Tibial nerve (tissue), 4 donors: ENCODE measurements around the gene SNX22. TPM values are rescaled to one million over a fixed set of nuclear protein-coding genes. Genes with fewer than 3 reads are reported as not detected.

Experiments
- DNase-seq, 2 donors: peaks; one replicate each; pipeline ENCODE4 v3.0.0-alpha.2; 2019; ENCODE audit warnings: low spot score in 2 of 2
- H3K27ac ChIP-seq, 4 donors: fragments of 200-600 bp; sonication (generic) in 3 of 4; one replicate each; pipeline ENCODE4 v1.5.1; 2017 to 2019; ENCODE audit warnings: mild to moderate bottlenecking in 1 of 4
- H3K27me3 ChIP-seq, 2 donors: fragments of 200-600 bp; sonication (generic) in 1 of 2; one replicate each; pipeline versions ENCODE4 v1.5.1 to v1.6.0; 2017 to 2019
- H3K36me3 ChIP-seq, 3 donors: fragments of 200-600 bp; sonication (generic); one replicate each; pipeline ENCODE4 v1.5.1; 2018 to 2019
- H3K4me1 ChIP-seq, 4 donors: fragments of 200-600 bp; sonication (generic) in 3 of 4; one replicate each; pipeline ENCODE4 v1.5.1; 2017 to 2019
- H3K4me3 ChIP-seq, 4 donors: fragments of 200-600 bp; sonication (generic) in 3 of 4; one replicate each; pipeline ENCODE4 v1.5.1; 2017 to 2019; ENCODE audit warnings: mild to moderate bottlenecking in 1 of 4, moderate library complexity in 1 of 4
- H3K9me3 ChIP-seq, 4 donors: fragments of 200-600 bp; sonication (generic) in 3 of 4; one replicate each; pipeline ENCODE4 v1.5.1; 2017 to 2019
- CTCF ChIP-seq, 5 experiments: fragments of 200-600 bp in 3 of 5; fragments of 450-650 bp in 2 of 5; sonication (generic) in 3 of 5; IDR thresholded peaks; one replicate each; pipeline ENCODE4 v1.5.1; 2016 to 2019; ENCODE audit warnings: antibody characterized with exemption in 5 of 5, mild to moderate bottlenecking in 3 of 5, moderate library complexity in 2 of 5
- EP300 ChIP-seq, 2 donors: sonication (generic); formaldehyde crosslinking; IDR thresholded peaks; one replicate each; pipeline ENCODE4 v1.6.1; 2017; ENCODE audit warnings: antibody characterized with exemption in 2 of 2, mild to moderate bottlenecking in 1 of 2
- POLR2A ChIP-seq, 2 donors: fragments of 450-650 bp; IDR thresholded peaks; one replicate each; pipeline ENCODE4 v1.6.1; 2017; ENCODE audit warnings: antibody characterized with exemption in 2 of 2, mild to moderate bottlenecking in 2 of 2, moderate library complexity in 2 of 2
- WGBS, 2 donors: methylation state at CpG; one replicate each; pipeline ENCODE4 v1.1.5; 2018; 5-methylcytosine and 5-hydroxymethylcytosine counted together
- total RNA-seq, 4 donors: library from RNA; depleted of rRNA; stranded (reverse); fragments of >200 nt; gene quantifications; one replicate each; pipeline ENCODE4 v1.1.0, GENCODE V29; 2016

Gene SNX22
- total RNA-seq, 4 donors from 2014 or later = 1.2 to 45.9 (median 28.7) TPM

- H3K9me3 ChIP-seq = no peaks in the 10 kb centered on the region
- no peak for DNase-seq
- 41 to 48% methylated on average over 14 of the region's 14 CpGs for WGBS, 2 donors
- H3K27ac ChIP-seq = peak overlapping the region; percentile 40 to 88 (median 84)
- peaks cover 0 to 42% (median 31%) of the 10 kb centered on the region in 4 donors for H3K4me1 ChIP-seq
- TF ChIP-seq POLR2A (IDR thresholded peaks at IDR 0.05) (no peak), EP300 (IDR thresholded peaks at IDR 0.05) (no peak), CTCF (IDR thresholded peaks at IDR 0.05) (no peak)
- H3K36me3 ChIP-seq = peaks cover 0 to 28% (median 15%) of the 10 kb centered on the region in 3 donors
- H3K27me3 ChIP-seq = no peaks in the 10 kb centered on the region
- peak overlapping the region; percentile 17 to 81 (median 54) for H3K4me3 ChIP-seq
Measured at GRCh38 chr15:64163659-64164362, 12.3 kb downstream of the SNX22 start.

- Histone ChIP-seq H3K27ac (peak overlapping the region in 1 of 4 donors; percentile 81), H3K9me3 (no peaks in the 10 kb centered on the region), H3K4me3 (no peak overlapping the region), H3K27me3 (no peaks in the 10 kb centered on the region), H3K4me1 (peaks cover 0 to 36% (median 30%) of the 10 kb centered on the region in 4 donors), H3K36me3 (peaks cover 0 to 22% (median 11%) of the 10 kb centered on the region in 3 donors)
- no peak for DNase-seq
- WGBS, 2 donors = 89 to 97% methylated on average over 4 of the region's 4 CpGs
- TF ChIP-seq POLR2A (IDR thresholded peaks at IDR 0.05) (no peak), EP300 (IDR thresholded peaks at IDR 0.05) (no peak)
Measured at GRCh38 chr15:64164436-64164835, 12.9 kb downstream of the SNX22 start.

GRCh38 chr15:64166102-64166890 is 14.8 kb downstream of the SNX22 start:
- TF ChIP-seq CTCF (IDR thresholded peaks at IDR 0.05) (no peak), POLR2A (IDR thresholded peaks at IDR 0.05) (no peak), EP300 (IDR thresholded peaks at IDR 0.05) (no peak)
- WGBS, 2 donors = 79 to 83% methylated on average over 5 of the region's 5 CpGs
- no peaks in the 10 kb centered on the region for H3K27me3 ChIP-seq

GRCh38 chr15:64180235-64180824 is 28.8 kb downstream of the SNX22 start:
- 59 to 67% methylated on average over 8 of the region's 8 CpGs for WGBS, 2 donors
- Histone ChIP-seq H3K4me3 (no peak overlapping the region), H3K27ac (no peak overlapping the region), H3K9me3 (no peaks in the 10 kb centered on the region), H3K4me1 (no peaks in the 10 kb centered on the region), H3K27me3 (no peaks in the 10 kb centered on the region), H3K36me3 (peaks cover 0 to 42% (median 0%) of the 10 kb centered on the region in 3 donors)
- DNase-seq = no peak
- TF ChIP-seq POLR2A (IDR thresholded peaks at IDR 0.05) (no peak), CTCF (IDR thresholded peaks at IDR 0.05) (no peak), EP300 (IDR thresholded peaks at IDR 0.05) (no peak)

More at GRCh38 chr15:64166102-64166890, 14.8 kb downstream of the SNX22 start:
- H3K36me3 ChIP-seq = peaks cover 0 to 20% (median 0%) of the 10 kb centered on the region in 3 donors
- H3K9me3 ChIP-seq = no peaks in the 10 kb centered on the region
- H3K4me1 ChIP-seq = peaks cover 0 to 21% (median 18%) of the 10 kb centered on the region in 4 donors
- DNase-seq = no peak
- no peak overlapping the region for H3K27ac ChIP-seq
- H3K4me3 ChIP-seq = no peak overlapping the region

GRCh38 chr15:64182859-64183370 is 31.4 kb downstream of the SNX22 start:
- Histone ChIP-seq H3K9me3 (no peaks in the 10 kb centered on the region), H3K4me3 (no peak overlapping the region), H3K27me3 (no peaks in the 10 kb centered on the region), H3K36me3 (peaks cover 0 to 41% (median 0%) of the 10 kb centered on the region in 3 donors), H3K4me1 (no peaks in the 10 kb centered on the region), H3K27ac (no peak overlapping the region)
- TF ChIP-seq POLR2A (IDR thresholded peaks at IDR 0.05) (no peak), EP300 (IDR thresholded peaks at IDR 0.05) (no peak)
- 65 to 71% methylated on average over 4 of the region's 4 CpGs for WGBS, 2 donors
- no peak for DNase-seq
